ENCODE data around the gene CDH23. TPM values are rescaled to one million over a fixed set of nuclear protein-coding genes. Genes with fewer than 3 reads are reported as not detected.

Gene CDH23
- total RNA-seq, 1 experiment from 2014 or later, result 2.9 TPM

- DNase-seq (ENCODE audit: low spot score) (no peak), ATAC-seq (no peak)
- Mint-ChIP-seq H3K27me3 (ENCODE audit: low read depth) (no peaks in the 10 kb centered on the region), H3K9me3 (no peaks in the 10 kb centered on the region), H3K4me1 (peaks cover 29% of the 10 kb centered on the region), H3K27ac (no peak overlapping the region), H3K36me3 (no peaks in the 10 kb centered on the region), H3K4me3 (no peak overlapping the region)
- ChIA-PET POLR2A (no interaction called here), CTCF (interaction anchor here (1.0 kb wide), 1 partner anchor 131 kb away, joined by 3 read pairs; no protein-coding TSS in a partner anchor)
- TF ChIP-seq GRHL2 (CRISPR knock-in tag; IDR thresholded peaks at IDR 0.05; ENCODE audit: insufficient replicate concordance, severe bottlenecking) (no peak), ZNF425 (CRISPR knock-in tag; conservative IDR thresholded peaks at IDR 0.05) (no peak), ZNF532 (CRISPR knock-in tag; IDR thresholded peaks at IDR 0.05; ENCODE audit: borderline replicate concordance) (no peak), ARID4B (CRISPR knock-in tag; IDR thresholded peaks at IDR 0.05; ENCODE audit: borderline replicate concordance) (no peak), NFE2L1 (CRISPR knock-in tag; IDR thresholded peaks at IDR 0.05) (no peak), ZNF263 (CRISPR knock-in tag; IDR thresholded peaks at IDR 0.05; ENCODE audit: low read depth) (no peak), SMAD3 (CRISPR knock-in tag; IDR thresholded peaks at IDR 0.05; ENCODE audit: borderline replicate concordance) (no peak), MYBL2 (CRISPR knock-in tag; IDR thresholded peaks at IDR 0.05) (no peak), USF2 (CRISPR knock-in tag; IDR thresholded peaks at IDR 0.05) (no peak), ERG (CRISPR knock-in tag; IDR thresholded peaks at IDR 0.05) (no peak), FOXK1 (CRISPR knock-in tag; IDR thresholded peaks at IDR 0.05) (no peak)
Measured at GRCh38 chr10:71527135-71527534, 130.4 kb downstream of the CDH23 start.

Data from WTC11 (cell line).